Activated CD8-positive, alpha-beta memory T cell treated with anti-CD3 and anti-CD28 coated beads, Interleukin-2, amount 50 U/mL, for 1 hour (primary cell): Measurements from ENCODE around the gene STXBP2.
A peak's percentile ranks its signal among the peaks of the same experiment; 100 is the strongest.

ENCODE experiments used
- DNase-seq: peaks from one replicate; pipeline ENCODE4 v3.0.0-alpha.2; 2020; ENCODE audit errors: extremely low read depth

The STXBP2 gene

GRCh38 chr19:7612282-7613274 lies 24.3 kb upstream of the STXBP2 start:
- no peak for DNase-seq

DNA sequence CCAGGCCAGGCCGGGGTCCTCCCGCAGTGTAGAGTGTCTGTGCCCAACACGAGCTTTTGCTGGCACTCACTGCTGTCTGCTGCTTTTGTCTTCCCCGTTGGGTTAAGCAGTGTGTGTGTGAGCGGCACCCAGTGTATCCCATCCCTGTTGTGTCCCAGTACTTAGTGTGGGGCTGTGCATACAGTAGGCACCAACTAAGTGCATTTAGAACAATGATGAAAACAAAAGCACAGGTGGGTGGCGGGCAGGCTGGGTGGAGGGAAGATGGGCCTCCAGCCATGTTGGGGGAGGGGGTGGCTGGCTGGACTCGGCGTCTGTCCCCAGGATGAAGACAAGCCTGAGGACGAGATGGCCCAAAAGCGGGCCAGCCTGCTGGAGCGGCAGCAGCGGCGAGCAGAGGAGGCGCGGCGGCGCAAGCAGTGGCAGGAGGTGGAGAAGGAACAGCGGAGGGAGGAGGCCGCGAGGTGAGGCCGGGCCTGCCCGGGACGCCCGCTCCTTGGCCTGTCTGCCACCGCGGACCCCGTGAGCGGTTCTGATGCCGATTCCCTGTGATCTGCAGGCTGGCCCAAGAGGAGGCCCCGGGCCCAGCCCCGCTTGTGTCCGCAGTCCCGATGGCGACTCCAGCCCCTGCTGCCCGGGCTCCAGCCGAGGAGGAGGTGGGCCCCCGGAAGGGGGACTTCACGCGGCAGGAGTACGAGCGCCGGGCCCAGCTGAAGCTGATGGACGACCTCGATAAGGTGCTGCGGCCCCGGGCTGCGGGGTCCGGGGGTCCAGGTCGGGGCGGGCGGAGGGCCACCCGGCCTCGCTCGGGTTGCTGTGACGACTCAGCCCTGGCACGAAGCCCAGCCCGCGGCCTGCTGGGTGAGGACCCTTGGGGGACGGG lies 21.8 kb upstream of the STXBP2 start:
- no peak for DNase-seq

DNA sequence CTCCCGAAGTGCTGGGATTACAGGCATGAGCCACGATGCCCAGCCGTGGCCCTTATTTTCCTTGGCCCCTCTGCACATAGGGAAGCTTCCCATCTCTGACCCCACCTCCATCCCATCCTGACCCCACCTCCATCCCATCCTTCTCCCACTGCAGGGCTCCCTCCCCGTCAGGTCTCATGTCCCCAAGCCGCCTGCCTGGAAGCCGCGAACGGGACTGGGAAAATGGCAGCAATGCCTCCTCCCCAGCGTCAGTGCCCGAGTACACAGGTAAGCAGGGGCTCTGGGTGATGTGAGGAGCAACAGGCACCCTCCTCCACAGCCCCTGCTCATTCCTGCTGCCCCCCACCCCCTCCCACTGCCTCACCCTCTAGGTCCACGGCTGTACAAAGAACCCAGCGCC lies 19.7 kb upstream of the STXBP2 start:
- DNase-seq: no peak

DNA sequence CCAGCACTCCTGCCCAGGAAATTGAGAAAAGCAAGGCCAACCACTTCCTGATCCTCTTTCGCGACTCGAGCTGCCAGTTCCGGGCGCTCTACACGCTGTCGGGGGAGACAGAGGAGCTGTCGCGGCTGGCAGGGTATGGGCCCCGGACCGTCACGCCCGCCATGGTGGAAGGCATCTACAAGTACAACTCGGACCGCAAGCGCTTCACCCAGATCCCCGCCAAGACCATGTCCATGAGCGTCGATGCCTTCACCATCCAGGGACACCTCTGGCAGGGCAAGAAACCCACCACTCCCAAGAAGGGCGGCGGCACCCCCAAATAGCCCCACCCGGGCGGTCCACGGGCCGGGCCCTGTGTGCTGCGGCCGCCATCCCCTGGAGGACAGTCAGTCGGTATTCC lies 19.2 kb upstream of the STXBP2 start:
- DNase-seq: no peak

- no peak for DNase-seq
These were observed 18.6 kb upstream of the STXBP2 start for GRCh38 chr19:7618348-7618747.

GRCh38 chr19:7618771-7619510 lies 18.0 kb upstream of the STXBP2 start:
- no peak for DNase-seq

DNA sequence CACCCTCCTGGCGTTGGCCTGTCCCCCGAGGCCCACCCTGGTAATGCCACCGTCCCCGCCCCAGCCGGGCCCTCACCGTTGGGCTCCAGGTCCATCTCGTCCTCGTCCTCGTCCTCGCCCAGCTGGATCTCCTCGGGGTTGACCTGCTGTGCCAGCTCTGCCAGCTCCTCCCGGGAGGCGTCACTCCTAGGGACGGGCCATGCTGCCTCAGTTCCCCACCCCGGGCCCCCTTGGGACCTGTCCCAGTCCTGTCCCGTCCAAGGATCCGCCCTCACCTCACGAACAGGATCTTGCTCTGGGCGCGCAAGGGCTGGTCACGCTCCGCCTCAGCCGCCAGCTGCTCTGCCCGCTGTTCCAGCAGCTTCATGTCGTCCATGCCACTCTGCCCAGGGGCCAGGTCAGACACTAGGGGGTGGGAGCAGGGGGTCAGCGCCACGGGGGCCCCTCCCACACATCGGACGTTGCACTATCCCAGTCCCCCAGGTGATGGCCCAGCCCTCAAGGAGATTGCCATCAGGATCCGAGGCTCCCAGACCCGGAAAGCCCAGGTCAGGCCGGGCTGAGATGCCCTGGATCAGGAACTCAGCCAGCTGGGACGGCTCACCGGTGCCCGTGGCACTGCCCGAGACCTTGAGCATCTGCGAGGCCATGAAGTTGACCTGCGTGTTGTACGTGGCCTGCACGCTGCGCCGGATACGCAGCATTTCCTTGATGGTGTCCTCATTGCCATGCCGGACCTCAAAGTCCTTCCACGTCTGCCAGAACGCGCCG lies 17.1 kb upstream of the STXBP2 start:
- DNase-seq: no peak

DNA sequence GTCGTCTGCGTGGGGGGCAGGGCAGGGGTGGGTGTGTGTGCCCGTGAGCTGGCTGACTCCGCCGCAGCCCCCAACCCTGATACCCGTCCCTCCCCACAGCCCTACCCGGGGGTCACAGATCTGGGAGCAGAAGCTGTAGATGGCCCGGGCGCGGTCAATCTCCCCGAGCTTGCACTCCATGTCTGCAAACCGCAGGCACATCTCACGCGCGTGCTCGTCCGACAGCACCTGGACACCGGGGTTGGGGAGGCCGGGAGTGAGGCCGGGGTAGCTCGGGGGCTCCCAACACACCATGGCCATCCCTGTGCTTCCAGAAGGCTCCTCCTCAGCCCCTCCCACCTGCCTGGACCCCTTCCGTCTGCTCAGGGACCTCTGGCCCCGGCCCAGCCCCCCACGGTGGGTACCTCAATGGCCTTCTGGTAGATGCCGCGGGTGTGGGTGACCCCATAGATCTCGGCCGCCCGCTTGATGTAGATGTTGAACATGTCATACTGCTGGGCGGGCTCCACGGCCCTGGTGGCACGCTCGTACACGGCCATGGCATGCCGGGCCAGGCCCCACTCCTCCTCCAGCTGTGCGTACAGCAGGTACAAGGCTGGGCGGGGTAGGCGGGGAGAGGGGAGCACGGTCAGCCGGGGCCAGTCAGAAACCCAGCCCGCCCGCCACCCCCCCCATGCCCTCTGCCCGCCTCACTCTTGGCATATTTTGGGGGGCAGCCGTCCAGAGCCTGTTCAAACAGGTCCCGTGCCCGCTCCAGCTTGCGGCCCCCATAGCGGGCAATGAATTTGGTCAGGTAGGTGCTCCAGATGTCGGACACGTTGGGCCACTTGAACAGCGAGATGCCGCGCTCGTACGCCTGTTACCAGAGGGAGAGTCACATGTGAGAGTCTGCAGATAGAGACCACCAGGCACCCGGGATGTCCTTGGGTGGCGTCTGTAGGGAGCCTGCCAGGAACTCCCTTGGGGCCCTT lies 16.2 kb upstream of the STXBP2 start:
- no peak for DNase-seq

DNA sequence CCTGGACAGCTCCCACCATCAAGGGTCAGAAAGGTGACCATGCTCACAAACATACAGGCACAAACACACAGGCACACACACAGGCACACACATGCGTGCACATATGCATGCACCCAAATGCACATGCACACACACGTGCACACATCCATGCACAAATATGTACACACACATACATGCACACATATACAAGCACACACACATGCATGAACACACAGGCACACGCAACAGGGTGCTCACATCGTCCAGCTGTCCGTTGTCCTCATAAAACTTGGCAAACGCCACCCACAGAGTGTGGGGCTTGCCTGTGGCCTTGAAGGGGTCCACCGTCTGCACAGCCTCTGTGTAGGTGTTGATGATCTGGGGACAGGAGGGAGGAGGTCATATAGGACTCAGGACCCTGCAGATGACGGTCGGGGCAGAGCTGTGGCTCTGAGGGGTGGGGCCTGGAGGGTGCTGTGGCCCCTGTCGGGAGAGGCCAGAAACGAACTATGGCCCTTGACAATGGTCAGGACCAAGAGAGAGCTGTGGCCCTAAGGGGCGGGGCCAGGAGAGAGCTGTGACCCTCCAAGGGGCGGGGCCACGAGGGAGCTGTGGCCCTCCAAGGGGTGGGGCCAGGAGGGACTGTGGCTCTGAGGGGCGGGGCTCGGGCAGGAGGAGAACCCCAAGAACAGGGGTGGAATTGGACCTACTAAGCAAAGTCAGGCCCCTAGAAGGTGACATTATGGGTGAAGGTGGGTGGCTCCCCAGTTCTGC lies 13.8 kb upstream of the STXBP2 start:
- DNase-seq: no peak

GRCh38 chr19:7623725-7624603 lies 12.9 kb upstream of the STXBP2 start:
- no peak for DNase-seq

GRCh38 chr19:7624810-7625209 lies 12.1 kb upstream of the STXBP2 start:
- no peak for DNase-seq

GRCh38 chr19:7625763-7626372 lies 11.0 kb upstream of the STXBP2 start:
- no peak for DNase-seq

GRCh38 chr19:7627166-7627565 lies 9.7 kb upstream of the STXBP2 start:
- DNase-seq: no peak

DNA sequence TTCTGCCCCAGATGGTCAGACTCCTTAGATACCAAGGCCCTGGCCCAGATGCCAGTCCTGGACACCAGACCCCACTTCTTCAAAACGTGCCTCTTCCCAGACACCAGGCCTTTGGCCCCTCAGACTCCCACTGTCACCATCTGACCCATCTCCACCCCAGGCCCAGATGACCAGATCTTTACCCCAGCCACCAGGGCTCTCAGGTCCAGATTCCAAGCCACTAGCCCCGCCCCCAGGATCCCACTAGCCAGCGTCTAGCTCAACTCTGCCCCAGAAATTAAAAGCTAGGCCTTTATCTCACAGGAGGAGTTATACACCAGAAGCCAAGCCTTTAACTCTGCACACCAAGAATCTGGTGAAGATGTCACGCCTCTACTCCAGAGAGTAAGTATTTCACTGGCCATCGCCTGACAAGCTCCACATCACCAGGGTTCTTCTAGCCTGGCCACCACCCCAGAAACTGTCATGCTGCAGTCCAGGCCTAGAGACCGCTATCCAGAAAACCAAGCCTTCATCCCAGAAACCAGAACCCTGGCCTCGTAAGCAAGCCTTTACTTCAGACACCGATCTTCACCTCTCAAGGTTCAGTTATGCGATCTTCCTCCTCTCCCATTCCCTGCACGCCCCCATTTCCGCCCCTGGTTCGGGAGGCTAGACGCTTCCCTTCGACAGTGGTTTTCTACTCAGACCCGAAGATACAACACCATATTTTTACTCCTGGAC lies 8.2 kb upstream of the STXBP2 start:
- DNase-seq: no peak

- DNase-seq: peak; percentile 92
These were observed 7.4 kb upstream of the STXBP2 start, which contains the start of the genes PET100 and XAB2 for GRCh38 chr19:7629347-7630054. Gene PET100 (plus strand): TSS chr19:7629793. CDS start chr19:7629834, 41 bp downstream. Gene XAB2 (minus strand): TSS chr19:7629545. CDS start chr19:7629527, 18 bp downstream.

- DNase-seq: no peak
These were observed 5.3 kb upstream of the STXBP2 start for GRCh38 chr19:7631577-7631976.
